ENCODE results near the gene BPHL. TPM values are rescaled to one million over a fixed set of nuclear protein-coding genes. Genes with fewer than 3 reads are reported as not detected.
A peak's percentile ranks its signal among the peaks of the same experiment; 100 is the strongest.
"Not testable (repeated sequence)": the region's sequence is repeated elsewhere in the genome, so short reads cannot be mapped to it uniquely, and the experiment has no call there.

BPHL gene
- 12.0 TPM for total RNA-seq
- long read RNA-seq, transcript BPHL-203 (7 exons, 1,928 nt): major isoform, 11 of 17 reads
- long read RNA-seq, partial matches to known transcripts: 3 of 17 reads
- long read RNA-seq, other reads (novel, unspliced or antisense): 3 of 17 reads

- peak; percentile 99 for DNase-seq (ENCODE audit: low spot score)
- intact Hi-C loops (cut with DNase I): loop anchor here (5.0 kb wide), 1 partner anchor 46 kb away; no protein-coding TSS in a partner anchor
These were observed at the start of gene BPHL for GRCh38 chr6:3118353-3119039. TSS of gene BPHL (plus strand) at chr6:3118711. CDS start at chr6:3118741, 30 bp downstream.

DNA sequence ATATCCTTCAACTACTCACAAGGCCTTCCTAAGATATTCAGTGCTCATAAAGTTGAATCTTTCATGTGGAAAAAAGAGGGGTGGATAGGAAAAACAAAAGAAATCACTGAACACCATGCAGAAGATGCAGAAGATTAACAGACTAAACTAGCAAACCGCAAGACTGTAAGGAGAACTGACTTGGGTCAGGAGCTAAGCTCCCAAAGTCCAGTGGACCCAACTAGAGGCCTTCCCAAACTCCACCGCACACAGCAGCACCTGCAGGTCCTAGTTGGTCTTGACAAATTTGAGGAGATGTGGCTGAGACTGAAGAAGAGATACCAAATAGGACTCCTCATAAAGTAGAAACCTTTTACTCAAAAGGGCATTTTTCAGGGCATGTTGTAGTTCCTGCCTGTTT is 46.9 kb upstream of the BPHL start:
- intact Hi-C loops (cut with DNase I): loop anchor here (5.0 kb wide), 1 partner anchor 46 kb away; the partner anchor contains the start of gene BPHL
- no peak for DNase-seq (ENCODE audit: low spot score)

- no peak for DNase-seq (ENCODE audit: low spot score)
- intact Hi-C loops (cut with DNase I): loop anchor here (5.0 kb wide), 1 partner anchor 45 kb away; the partner anchor contains the start of gene BPHL
These were observed 45.7 kb upstream of the BPHL start for GRCh38 chr6:3072798-3073197.

DNA sequence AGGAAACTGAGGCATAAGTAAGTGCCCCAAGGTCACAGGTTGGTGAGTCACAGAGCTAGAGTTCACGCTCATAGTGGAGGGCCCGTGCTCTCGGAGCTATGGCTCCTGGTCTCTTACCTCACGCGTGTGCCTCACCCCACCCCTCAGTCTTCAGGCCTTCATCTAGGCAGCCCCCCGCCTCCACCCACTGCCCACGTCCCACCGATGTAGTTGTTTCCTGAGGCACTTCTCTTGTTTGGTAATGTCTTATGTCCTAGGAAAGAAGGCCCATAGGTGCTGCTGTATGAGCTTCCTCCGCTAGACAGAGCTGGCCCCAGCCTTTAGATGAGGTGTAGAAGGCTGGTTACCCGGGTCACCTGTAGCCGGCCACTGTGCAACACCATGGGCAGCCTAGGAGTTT is 45.1 kb upstream of the BPHL start:
- no peak for DNase-seq (ENCODE audit: low spot score)
- intact Hi-C loops (cut with DNase I): loop anchor here (5.0 kb wide), 1 partner anchor 44 kb away; the partner anchor contains the start of gene BPHL

DNA sequence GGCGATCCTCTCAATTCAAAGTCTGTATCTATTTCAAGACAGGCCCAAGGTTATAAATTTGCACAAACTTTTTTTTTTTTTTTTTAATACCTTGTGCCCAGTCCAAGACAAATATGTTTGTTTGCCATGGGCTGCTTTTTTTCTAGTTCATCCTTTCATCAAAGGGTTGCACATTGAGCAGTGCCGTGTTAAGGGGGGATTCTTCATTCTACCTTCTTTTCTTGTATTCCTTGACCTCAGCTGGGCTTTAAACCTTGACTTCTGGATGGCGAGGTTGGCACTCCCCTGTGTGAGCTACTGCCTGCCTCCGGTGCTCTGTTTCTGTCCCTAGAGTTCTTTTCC is 42.8 kb upstream of the BPHL start:
- intact Hi-C loops (cut with DNase I): no loop called here

DNA sequence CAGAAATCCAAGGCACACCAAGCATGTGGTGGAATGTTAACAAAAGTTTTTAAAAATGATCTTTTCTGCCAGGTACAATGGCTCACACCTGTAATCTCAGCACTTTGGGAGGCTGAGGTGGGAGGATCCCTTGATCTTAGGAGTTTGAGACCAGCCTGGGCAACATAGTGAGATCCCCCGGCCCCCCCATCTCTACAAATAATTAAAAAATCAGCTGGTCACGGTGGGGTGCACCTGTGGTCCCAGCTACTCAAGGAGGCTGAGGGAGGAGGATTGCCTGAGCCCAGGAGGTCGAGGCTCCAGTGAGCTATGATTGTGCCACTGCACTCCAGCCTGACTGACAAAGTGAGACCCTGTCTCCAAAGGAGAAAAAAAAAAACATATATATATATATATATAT is 42.2 kb upstream of the BPHL start:
- no peak for DNase-seq (ENCODE audit: low spot score)
- intact Hi-C loops (cut with DNase I): no loop called here

More for the DNA sequence above, 42.8 kb upstream of the BPHL start:
- no peak for DNase-seq (ENCODE audit: low spot score)

DNA sequence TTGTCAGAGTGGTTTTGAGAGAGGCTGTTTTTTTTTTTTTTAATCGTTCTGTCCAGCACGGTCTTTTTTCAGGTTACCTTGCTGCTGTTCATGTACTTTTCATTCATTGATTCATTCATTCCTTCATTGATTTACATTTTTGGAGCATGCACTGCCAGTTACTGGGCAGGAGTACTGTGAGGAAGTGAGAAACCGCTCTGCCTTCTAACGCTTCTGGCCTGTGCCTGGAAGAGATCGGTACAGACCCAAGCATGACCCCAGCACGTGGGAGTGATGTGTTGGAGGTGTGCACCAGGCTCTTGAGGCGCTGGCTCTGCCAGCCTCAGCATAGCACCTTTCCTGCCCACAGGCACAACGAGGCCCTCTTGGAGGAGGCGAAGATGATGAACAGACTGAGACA is 41.1 kb upstream of the BPHL start:
- no peak for DNase-seq (ENCODE audit: low spot score)
- intact Hi-C loops (cut with DNase I): no loop called here

- intact Hi-C loops (cut with DNase I); DNase-seq (ENCODE audit: low spot score): not testable (repeated sequence)
These were observed 39.6 kb upstream of the BPHL start for GRCh38 chr6:3078952-3079351.

DNA sequence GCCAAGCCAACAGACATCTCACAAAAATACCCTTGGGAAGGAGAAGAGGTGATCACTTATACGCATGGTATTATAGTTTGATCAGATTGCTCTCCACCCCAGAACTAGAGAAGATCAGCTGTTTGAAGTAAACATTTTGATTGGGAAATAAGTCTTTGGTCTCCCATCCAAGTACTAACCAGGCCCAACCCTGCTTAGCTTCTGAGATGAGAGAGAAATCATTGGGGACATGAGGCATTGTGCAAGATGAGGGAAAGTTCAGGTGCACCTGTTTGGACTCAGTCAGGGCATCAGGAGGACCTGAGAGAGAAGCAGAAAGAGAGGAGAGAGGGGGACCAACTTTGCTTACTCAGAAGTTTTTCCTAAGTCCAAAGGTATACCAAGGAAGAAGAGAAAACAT is 38.8 kb upstream of the BPHL start:
- DNase-seq (ENCODE audit: low spot score): no peak
- intact Hi-C loops (cut with DNase I): no loop called here

DNA sequence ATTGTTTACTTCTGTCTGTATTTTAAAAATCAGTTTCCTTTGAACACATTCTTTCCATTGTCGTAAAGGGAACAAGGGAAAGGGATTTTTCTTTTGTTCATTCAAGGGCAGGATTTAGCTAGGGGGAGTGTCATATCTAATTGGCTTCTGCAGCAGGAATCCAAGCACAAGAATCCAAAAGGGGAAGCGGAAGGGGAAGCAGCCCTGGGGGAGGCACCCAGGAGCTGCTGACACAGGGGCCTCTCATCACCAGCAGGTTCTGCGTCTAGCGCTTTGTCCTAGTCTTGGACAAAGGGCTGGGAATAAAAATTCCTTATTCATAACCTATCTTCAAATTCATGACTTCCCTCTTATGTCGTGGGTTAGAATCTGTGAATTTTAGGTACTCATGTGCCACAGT is 36.6 kb upstream of the BPHL start:
- no peak for DNase-seq (ENCODE audit: low spot score)
- intact Hi-C loops (cut with DNase I): no loop called here

DNA sequence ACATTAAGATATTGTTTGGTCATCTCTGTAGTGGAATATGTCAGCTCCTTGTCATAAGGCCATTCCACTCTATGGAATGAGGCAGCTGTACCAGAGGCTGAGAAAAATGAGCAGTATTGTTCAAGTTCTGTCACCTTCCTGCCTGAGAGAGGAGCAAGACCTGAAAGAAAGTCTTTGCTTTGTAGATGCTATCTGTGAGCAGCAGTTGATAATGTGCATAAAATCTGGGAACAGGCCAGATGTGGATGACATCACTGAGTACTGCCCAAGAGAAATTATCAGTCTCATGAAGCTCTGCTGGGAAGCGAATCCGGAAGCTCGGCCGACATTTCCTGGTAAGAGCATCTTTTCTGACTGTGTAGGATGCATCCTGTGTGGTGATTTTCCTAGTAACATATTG is 33.4 kb upstream of the BPHL start:
- intact Hi-C loops (cut with DNase I): no loop called here
- DNase-seq (ENCODE audit: low spot score): no peak

DNA sequence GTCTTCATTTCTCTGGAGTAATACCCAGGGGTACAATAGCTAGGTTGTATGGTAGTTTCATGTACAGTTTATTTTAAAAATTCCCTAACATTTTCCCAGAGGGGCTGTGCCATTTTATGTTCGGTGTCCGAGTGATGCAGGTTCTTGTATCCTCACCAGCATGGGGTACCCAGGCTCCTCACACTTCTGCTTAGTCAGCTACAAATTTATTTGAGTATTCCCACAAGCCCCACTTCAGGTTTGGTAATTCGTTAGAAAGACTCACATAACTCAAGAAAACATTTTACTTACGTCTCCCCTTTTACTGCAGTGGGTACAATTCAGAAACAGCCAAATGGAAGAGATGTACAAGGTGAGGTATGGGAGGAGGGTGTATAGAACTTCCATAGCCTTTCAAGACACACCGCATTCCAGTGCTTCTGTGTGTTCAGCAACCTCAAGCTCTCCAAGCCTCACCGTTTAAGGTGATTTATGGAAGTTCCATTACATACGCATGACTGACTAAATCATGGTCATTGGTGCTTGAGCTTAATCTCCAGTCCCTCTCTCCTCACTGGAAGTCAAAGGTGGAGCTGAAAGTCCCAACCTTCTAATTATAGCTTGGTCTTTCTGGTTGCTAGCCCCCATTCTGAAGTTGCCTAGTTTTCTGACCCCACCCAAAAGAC is 32.1 kb upstream of the BPHL start:
- DNase-seq (ENCODE audit: low spot score): no peak
- intact Hi-C loops (cut with DNase I): no loop called here

GRCh38 chr6:3088446-3088845 is 30.1 kb upstream of the BPHL start:
- intact Hi-C loops (cut with DNase I): no loop called here
- DNase-seq (ENCODE audit: low spot score): no peak

GRCh38 chr6:3088968-3089367 is 29.5 kb upstream of the BPHL start:
- DNase-seq (ENCODE audit: low spot score): no peak
- intact Hi-C loops (cut with DNase I): no loop called here

DNA sequence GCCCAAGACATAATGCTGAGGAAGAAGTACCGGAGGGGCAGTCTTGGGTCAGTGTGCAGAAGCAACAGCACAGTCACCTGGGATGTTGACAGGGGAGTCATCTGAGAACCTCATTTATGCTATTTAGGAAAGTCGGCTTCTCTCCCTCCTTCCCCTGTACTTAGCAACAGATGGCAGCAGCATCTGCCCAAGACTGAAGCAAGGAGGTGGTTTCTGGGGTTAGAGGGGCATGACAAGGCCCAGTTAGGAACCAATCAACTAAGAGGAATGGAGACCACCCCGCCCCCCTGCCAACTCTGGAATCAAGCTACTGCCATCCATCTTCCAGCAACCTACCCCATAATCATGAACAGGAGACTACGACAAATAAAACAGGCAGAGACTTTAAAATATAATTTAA is 28.5 kb upstream of the BPHL start:
- DNase-seq (ENCODE audit: low spot score): no peak
- intact Hi-C loops (cut with DNase I): no loop called here

GRCh38 chr6:3094815-3095214 is 23.7 kb upstream of the BPHL start:
- intact Hi-C loops (cut with DNase I): no loop called here
- DNase-seq (ENCODE audit: low spot score): no peak

DNA sequence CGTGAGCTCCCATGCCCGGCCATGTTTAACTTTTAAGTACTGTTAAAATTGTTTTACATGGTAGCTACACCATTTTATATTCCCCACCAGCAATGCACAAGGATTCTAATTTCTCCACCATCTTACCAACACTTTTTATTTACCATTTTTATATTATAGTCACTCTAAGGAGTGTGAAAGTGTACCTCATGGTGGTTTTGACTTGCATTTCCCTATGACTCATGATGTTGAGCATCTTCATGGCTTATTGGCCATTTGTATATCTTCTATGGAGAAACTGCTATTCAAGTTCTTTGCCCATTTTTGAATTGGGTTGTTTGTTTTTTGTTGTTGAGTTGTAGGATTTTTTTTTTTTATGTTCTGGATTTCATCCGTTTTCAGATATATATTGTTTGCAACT is 15.6 kb upstream of the BPHL start:
- no peak for DNase-seq (ENCODE audit: low spot score)
- intact Hi-C loops (cut with DNase I): no loop called here

DNA sequence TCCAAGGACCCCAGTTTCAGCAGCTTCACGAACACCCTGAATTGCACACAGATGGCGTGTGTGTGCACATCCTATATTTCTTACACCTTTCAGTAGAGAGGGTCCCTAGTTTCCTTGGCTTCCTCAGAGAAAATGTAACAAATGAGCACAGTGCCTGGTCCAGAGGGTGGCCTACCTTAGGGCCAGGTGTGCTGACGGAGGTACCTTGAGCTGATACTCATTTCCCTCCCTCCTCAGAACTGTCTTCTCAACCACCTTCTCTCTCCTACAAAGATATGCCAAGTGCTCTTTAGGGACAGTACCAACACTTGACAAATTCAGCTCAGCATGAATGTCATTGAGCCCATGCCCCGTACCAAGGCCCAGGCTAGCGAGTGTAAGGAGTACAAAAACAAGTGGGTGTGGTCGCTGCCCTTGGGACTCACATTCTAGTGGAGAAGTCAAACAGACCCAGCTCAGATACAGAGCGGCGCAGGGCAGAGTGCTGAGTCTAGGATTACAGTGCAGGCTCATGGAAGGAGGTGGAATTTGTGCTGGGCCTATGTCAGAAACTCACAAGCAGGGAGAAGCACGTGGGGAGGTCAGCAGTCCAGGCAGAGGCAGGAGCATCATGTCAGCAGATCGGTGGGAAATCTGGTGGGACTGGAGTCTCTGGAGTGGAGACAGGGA is 9.6 kb upstream of the BPHL start:
- intact Hi-C loops (cut with DNase I): no loop called here
- DNase-seq (ENCODE audit: low spot score): no peak

GRCh38 chr6:3109761-3110160 is 8.8 kb upstream of the BPHL start:
- intact Hi-C loops (cut with DNase I): no loop called here
- no peak for DNase-seq (ENCODE audit: low spot score)

DNA sequence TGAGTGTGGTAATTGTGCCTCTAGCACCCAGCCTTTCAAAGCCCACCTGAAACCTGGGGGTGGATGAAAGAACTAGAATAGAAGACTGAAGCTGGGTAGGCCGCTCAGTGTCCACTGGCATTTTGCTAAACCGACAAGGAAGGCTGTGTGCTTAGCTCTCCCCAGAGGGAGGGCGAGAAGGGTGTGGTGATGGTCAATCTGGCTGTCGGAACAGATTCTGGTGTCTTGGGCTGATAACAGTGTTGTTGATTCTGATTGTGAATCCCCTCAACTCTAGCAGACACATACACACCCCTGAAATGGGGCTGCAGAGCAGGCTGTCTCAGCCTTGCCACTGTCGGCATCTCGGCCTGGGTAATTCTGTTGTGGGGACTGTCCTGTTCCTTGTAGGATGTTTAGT is 4.1 kb upstream of the BPHL start:
- DNase-seq (ENCODE audit: low spot score): no peak
- intact Hi-C loops (cut with DNase I): no loop called here
